ENCODE measurements around the gene ABHD10.

Gene ABHD10

GRCh38 chr3:111978583-111979433, at the start of gene ABHD10:
TSS of gene ABHD10 (plus strand) at chr3:111979026. CDS start at chr3:111979062, 36 bp downstream.
- peak; percentile 98 for DNase-seq

DNA sequence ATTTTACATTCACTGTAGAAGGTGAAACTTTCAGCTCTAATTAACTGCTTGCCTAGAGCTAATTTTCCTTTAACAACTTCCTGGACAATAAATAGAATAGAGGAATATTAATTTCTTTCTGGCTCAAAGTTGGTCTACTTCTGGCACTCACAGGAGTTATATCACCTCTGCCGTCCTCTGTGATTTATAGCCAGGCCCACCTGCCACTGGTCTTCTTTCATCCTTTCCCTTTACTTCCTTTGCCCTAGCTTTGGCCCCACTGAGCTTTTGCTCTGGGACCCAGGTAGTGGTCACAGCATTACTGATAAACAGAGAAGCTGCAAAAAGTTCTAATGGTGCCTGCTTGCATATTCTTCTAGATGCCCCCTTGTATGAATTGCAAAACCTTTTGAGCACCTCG, 49.3 kb upstream of the ABHD10 start:
- DNase-seq, result no peak

DNA sequence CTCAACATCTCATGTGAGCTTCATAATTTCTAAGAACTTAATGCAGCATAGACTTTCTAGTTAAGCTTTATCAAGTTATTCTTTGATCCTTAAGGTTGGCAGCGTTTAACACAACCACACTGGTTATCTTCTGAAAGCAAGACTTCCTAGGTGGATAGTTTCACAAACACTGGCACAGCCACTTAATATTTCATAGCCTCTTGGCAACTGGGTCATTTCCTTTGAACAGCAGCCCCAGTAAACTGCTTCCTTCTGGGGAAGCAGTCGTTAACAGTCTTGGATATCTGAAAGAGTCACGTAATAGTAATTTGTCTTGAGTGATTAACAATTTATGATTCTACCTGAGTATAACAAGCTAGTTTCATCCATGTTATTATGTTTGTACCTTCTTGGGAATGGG, 45.9 kb upstream of the ABHD10 start:
- no peak for DNase-seq

DNA sequence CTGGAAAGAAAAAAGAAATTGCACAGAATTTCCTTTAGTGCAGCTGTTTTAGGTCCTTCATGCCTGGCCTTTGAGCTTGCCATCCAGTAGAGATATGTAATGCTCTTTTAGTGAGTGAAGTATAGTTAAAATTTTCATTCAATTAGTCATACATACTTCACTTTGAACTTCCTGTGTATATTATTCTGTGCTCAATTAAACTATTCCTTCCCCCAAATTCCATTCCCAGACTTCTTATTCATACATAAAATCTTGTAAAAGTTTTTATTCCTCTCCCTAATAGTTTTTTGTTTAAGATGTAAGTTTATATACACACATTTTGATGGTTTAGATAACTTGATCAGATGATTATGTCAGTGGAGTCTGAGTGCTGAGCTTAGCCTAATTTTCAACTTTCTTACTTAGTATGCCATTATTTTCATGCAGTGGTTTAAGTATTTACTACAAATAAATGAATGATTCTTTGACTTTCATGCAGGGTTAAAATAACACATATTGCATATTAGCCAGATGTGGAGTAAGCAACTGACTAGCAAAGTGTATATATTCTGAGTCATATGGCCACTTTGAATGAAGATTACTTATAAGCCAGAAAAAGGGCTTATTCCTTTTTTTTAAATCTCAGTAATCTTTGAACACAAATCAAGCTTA, 42.5 kb upstream of the ABHD10 start:
- no peak for DNase-seq

DNA sequence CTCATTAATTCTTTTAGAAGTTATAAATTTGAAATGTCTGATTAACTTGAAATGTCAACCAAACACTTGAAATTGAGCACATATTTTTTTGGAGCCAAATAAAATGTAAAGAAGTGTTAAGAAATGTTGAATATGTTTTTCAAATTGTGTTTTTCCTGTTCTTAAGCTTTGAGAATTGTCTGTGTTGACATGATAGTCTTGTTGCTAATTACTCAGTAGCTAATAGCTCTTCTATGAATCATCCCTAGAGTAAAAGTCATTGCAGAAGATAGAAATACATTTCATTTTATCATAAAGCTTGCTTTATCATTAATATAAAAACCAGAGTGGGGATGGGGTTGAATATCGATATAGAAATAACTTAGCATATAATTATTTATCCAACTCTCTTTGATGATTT, 41.9 kb upstream of the ABHD10 start:
- no peak for DNase-seq

GRCh38 chr3:111937871-111938270, 41.0 kb upstream of the ABHD10 start:
- DNase-seq, result no peak

- no peak for DNase-seq
Observed at GRCh38 chr3:111939873-111940272, 39.0 kb upstream of the ABHD10 start.

- no peak for DNase-seq
Observed at GRCh38 chr3:111943533-111943932, 35.3 kb upstream of the ABHD10 start.

DNA sequence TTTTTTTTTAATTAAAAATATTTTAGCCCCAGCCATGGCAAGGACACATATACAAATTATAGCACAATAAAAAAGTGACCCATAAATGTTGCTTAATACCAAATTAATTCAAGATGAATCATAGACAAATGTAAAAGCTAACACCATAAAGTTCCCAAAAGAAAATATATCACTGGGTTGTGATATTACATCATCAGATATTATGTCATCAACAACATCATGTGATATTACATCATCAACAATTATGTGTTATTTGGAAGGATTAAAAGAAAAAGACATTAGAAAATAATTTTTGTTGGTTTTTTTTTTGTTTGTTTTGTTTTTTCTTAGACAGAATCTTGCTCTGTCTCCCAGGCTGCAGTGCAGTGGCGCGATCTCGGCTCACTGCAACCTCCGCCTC, 34.5 kb upstream of the ABHD10 start:
- DNase-seq, result no peak

DNA sequence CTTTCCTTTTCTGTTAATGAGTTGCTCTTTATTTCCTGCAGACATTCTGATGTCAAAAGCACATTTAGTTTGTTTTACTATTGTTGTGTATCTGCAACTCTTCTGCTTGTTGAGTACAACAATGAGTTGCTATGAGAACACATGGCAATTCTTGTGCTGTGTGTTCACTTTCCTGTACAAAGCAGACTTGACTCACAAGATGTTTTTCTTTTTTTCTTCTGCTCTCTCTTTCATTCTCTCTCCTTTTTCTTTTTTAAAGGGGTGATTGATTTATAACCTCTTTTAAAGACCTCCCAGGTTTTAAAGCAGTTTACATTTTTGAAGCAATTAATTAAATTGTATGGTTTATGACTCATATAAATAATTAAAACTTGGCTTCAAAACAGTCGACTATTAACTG, 31.6 kb upstream of the ABHD10 start:
- no peak for DNase-seq

DNA sequence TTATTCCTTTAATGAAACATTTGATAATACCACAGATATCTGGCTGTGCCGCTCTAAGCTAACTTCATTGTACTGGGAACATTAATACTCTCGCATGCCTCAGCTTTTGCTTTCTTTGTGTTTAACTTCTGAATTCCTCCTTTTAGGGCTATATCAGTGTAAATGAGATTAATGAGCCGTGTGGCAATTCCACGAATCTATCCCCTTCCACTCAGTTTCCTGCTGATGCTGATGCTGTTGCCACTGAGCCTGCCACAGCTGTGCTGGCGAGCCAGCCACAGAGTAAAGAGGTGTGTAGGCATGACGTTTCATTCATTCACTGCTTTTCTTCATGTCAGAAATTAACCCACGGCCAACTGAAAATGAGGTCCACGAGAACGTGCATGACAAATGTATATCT, 30.0 kb upstream of the ABHD10 start:
- DNase-seq, result no peak

- no peak for DNase-seq
Observed at GRCh38 chr3:111949712-111950111, 29.1 kb upstream of the ABHD10 start.

GRCh38 chr3:111951032-111951431, 27.8 kb upstream of the ABHD10 start:
- DNase-seq, result no peak

- no peak for DNase-seq
Observed at GRCh38 chr3:111952086-111952485, 26.7 kb upstream of the ABHD10 start.

DNA sequence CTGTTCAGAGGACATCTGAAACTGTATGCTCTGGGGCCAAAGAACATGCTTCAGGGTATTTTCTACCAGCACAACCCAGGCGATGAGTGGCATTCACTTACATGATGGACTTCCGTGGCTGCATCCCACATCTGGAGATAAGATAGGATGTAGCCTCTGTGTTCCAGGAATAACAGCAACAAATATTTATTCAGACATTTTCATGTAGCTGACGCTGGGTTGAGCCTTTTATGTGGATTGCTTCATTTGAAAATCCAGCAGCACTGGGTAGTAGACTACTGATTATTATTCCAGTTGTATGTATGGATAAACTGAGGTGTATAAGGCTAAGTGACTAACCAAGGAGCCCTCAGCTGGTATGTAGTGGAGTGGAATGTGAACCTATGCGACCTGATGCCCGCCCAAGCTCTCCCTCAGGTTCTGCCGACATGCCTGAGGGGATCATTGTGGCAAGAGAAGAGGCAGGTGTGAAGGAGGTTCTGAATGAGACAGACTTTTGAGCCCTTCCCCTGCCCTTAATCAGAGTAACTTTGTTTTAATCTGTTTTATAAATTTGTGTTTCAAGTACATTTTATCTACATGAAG, 25.9 kb upstream of the ABHD10 start:
- no peak for DNase-seq

GRCh38 chr3:111954228-111954990, 24.4 kb upstream of the ABHD10 start:
- DNase-seq, result no peak

- DNase-seq, result no peak
Observed at GRCh38 chr3:111955876-111956275, 22.9 kb upstream of the ABHD10 start.

DNA sequence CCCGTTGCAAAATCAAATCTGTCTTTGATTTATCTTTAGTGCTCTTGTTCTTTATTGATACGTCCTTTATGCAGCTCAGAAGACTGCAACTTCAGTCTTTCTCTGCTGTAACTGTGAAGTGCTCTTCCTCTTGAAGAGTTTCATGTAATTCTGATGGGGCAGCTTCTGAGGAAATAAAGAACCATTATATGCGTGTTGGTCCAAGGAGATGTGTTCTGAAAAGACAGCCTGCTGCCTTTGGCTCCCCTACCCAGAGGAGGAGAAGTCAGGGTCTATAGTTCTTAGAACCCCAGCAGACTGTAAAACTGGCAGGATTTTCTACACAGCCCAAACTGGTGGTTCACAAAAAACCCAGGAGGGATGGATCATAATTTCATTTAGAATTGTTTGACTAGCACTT, 22.4 kb upstream of the ABHD10 start:
- DNase-seq, result no peak

DNA sequence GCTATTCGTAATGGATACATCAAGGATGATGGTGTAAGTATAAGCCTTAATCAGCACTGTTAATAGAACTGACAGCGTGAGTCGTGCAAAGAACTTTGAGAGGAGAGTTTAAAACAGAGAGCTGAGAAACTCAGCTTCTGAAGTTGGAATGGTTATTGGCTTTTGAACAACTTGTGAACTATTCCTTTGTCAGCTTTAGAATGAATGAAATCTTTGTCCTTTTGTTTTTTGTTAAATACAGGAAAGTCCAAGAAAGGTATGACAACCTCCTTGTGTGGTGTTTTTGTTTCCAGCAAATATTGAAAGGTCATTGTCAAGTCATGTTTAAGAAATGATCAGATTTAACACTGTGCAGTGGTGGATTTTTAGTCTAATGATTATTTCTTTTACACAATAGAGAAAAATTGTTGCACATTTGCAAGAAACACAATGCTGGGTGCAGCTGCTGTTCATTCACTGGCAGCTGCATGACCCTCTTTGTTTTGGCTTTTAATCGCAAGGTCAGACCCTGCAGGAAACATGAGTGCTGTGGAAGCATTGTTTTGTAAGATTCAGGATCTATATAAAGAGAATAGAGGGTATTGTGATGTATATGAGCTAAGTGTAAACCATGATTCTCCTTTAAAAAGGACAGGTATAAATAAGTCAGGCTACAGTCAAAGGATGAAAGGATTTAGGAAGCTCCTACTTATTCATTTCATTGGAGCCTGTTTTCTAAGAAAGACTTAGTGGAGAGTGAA, 21.7 kb upstream of the ABHD10 start:
- DNase-seq, result no peak

DNA sequence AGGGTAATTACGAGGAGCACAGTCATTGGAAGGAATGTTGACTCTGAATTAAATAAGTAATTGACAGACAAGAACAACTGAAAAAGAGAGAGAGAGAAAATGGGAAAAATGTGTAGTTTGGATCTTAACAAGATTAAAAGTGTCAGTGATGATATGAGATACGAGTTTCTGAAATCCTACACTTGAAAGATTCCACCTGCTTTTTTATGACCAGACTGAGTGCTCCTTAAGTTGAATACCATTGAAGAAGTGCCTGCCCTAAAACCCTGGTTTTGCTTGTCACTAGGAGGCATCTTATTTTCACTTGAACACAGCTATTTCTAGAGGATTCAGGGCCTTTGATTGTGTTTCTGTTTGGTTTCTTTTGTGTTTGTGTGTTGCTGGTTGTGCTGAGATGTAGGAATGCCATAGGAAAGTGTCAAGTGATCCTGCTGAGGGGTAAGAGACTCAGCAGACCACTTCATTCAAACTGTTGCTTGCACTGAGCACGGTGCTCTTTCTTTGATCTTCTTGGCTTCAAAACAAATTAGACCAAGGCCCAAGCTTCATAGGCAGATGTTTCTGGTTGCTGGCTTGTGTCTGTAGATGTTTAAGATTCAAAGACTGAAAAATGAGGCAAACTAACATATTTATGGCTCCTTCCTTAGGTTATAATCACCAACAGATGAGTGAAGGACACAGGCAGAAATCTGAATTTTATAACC, 17.2 kb upstream of the ABHD10 start:
- no peak for DNase-seq

DNA sequence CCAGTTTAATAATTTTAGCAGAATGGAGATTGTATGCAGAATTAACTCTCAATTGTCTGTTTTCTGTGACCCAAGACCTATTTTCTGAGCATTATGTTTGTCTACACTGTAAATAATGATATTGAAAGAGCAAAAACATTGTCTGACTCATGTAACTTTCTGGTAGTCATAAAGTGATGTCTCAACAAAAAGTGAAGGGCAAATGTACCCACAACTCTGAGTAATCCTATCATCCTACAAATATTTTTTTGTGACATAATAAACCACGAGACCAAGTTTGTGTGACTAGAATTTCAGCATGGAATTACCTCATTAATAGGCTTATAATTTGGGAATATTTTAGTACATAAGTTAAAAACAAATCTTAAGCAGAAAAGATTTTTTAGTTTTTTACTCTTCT, 15.4 kb upstream of the ABHD10 start:
- DNase-seq, result no peak

- no peak for DNase-seq
Observed at GRCh38 chr3:111965484-111965883, 13.3 kb upstream of the ABHD10 start.
